ENCODE data around the gene ATP10A.

ATP10A gene

DNA sequence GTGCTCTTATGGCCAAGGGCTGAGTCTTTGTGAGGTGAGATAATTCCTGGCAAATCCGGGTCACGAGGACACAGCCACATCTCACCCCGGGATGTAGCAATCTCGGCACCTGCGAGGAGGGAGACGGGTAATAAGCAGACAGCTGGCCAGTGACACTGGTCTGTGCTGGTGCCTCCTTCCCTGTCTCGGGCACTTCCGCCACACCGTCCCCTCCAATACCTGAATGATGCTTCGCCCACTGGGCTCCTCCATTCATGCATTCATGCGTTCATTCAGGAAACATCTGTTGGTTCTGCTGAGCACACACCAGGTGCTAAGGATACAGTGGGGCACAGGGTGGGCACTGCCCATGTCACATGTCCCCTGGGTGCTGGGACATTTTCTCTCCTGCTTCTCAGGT lies 60.1 kb downstream of the ATP10A start:
- TF ChIP-seq, protein P1, sequence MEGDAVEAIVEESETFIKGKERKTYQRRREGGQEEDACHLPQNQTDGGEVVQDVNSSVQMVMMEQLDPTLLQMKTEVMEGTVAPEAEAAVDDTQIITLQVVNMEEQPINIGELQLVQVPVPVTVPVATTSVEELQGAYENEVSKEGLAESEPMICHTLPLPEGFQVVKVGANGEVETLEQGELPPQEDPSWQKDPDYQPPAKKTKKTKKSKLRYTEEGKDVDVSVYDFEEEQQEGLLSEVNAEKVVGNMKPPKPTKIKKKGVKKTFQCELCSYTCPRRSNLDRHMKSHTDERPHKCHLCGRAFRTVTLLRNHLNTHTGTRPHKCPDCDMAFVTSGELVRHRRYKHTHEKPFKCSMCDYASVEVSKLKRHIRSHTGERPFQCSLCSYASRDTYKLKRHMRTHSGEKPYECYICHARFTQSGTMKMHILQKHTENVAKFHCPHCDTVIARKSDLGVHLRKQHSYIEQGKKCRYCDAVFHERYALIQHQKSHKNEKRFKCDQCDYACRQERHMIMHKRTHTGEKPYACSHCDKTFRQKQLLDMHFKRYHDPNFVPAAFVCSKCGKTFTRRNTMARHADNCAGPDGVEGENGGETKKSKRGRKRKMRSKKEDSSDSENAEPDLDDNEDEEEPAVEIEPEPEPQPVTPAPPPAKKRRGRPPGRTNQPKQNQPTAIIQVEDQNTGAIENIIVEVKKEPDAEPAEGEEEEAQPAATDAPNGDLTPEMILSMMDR (IDR thresholded peaks at IDR 0.05; ENCODE audit: insufficient read depth, low read depth, low read length, missing control alignments), result no peak
- H3K4me3 ChIP-seq (ENCODE audit: low read depth, low read length), result no peak overlapping the region
- DNase-seq (ENCODE audit: low read depth), result no peak

DNA sequence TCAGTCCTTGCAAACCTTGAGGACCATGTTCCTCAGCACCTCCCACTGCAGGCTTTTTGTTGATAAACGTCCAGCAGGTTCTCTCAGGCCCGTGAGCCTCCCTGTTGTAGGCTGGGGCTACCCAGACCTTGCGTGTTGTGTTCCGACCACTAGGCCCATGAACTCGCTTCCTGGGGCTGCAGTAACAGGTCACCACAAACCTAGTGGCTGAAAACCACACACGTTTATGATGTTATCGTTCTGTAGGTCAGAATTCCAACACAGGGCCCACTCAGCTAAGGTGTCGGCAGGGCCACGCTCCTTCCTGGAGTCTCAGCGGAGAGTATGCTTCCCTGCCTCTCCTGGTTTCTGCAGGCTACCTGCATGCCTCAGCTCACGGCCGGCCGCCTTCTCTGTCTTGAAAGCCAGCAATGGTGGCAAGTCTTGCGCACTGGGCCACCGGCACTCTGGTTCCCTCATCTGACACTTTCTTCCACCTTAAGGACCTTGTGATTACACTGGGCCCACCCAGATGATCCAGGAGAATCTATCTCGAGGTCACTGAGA lies 60.8 kb downstream of the ATP10A start:
- TF ChIP-seq, protein P1 (IDR thresholded peaks at IDR 0.05; ENCODE audit: insufficient read depth, low read depth, low read length, missing control alignments), result no peak

DNA sequence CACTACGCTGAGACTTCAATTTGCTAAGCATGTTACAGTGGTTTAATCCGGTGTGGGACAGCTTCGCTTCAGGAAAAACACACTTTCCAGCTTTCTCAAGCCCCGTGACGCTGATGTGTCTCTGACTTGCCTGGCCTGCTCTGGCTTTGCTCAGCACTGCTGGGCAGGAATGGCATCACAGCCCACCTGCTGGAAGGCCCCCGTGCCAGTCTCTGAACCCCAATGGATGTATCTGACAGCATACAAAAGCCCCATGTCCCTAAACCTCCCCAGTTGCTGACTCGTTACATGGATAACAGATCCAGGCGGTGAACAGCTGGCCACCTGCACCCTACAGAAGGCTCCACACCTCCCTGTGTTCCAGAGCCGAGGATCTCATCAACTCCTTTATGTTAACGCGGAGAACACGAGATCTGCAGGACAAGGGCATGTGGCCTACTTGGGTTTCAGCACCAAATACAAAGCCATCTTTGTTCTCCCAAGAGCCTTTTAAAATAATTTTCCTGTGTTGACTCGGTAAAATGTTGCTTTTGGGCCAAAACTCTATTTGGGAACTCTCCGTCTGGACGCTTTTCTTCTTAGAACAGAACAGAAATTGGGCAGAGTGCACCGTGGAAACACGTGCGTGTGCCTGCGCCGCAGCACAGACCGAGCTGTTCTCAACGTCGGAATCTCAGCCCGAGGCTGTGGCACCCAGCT lies 61.4 kb downstream of the ATP10A start:
- TF ChIP-seq, protein P1 (IDR thresholded peaks at IDR 0.05; ENCODE audit: insufficient read depth, low read depth, low read length, missing control alignments), result no peak
- DNase-seq (ENCODE audit: low read depth), result no peak
- H3K4me3 ChIP-seq (ENCODE audit: low read depth, low read length), result no peak overlapping the region

More for the DNA sequence above, 60.8 kb downstream of the ATP10A start:
- no peak for DNase-seq (ENCODE audit: low read depth)
- no peak overlapping the region for H3K4me3 ChIP-seq (ENCODE audit: low read depth, low read length)

DNA sequence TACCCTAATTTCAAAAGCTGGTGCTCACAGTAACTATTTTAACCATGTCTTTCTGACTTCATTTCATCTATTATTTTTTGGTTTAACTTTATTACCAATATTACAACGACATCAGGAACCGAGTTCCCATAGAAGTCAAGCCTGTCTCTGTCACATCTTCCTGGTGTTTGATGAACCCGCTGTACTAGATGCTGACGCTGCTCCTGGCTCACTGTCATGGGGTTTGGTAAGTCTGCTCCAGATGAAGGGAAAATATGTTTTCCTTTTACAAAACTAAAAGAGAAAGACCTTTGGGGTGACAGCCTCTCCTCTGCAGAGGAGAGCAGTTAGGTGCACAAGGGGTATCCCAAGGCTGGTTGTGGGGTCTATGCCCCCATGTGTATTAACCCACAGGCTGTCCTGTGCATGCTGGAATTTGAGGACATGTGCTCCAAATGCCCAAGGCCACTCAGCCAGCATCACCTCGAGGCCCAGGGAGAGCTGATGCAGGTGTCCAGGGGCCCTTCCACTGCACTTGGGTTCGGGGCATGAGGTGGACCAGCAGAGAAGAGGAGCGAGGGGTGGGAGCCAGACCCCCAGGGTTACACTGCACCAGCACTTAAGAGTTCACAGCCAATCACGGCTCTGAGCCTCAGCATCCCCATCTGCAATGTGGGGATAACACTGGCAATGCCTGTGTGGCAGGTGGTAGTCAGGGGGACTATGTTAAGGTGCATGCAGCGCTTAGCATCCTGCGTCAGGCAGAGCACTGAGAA lies 62.2 kb downstream of the ATP10A start:
- no peak for DNase-seq (ENCODE audit: low read depth)
- TF ChIP-seq, protein P1 (IDR thresholded peaks at IDR 0.05; ENCODE audit: insufficient read depth, low read depth, low read length, missing control alignments), result no peak
- no peak overlapping the region for H3K4me3 ChIP-seq (ENCODE audit: low read depth, low read length)

DNA sequence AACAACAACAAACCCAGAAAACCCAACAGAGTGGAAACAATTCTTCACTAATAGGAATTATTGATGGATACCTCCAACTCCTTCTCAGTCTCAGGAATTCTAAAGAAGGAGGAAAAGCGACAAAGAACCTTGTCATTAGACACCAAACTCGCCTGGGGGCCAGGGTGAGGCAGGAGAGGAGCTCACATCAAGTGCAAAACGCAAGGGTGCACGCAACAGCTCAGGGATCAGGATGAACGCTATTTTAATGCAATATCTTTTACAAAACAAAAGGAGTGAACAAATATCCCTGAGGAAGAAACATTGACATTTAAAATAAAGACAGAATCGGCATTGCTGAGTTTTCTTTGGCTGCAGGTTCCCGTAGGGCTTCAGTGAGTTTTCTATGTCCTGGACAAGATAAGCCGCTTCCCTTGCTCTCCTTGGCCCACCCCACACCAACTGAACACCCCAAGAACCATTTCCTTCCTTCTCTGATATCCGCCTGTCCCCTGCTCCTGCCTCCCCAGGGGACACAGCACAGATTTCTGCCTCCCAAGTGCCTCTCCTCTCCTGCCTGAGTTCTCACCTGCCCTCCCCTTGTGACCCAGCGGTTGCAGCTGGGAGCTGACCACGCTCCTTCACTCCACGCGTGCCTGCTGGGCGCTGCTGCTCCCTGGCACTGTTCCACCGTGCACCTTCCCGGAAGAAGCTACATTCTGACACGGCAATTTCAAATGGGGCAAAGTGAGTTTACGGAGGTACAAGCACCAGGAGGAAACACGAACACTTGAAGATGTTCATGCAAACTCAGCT lies 63.0 kb downstream of the ATP10A start:
- H3K4me3 ChIP-seq (ENCODE audit: low read depth, low read length), result no peak overlapping the region

More for the DNA sequence above, 63.0 kb downstream of the ATP10A start:
- TF ChIP-seq, protein P1 (IDR thresholded peaks at IDR 0.05; ENCODE audit: insufficient read depth, low read depth, low read length, missing control alignments), result no peak
- no peak for DNase-seq (ENCODE audit: low read depth)
